ENCODE data around the gene PLIN4. TPM values are rescaled to one million over a fixed set of nuclear protein-coding genes. Genes with fewer than 3 reads are reported as not detected.

The PLIN4 gene
- total RNA-seq, 1 donor from 2014 or later = 0.27 TPM

- peaks cover 7% of the 10 kb centered on the region for H3K9me3 Mint-ChIP-seq (ENCODE audit: unreplicated experiment)
- no peak overlapping the region for H3K27ac Mint-ChIP-seq (ENCODE audit: unreplicated experiment)
- no peak overlapping the region for H3K4me3 Mint-ChIP-seq (ENCODE audit: unreplicated experiment)
- peaks cover 11% of the 10 kb centered on the region for H3K27me3 Mint-ChIP-seq (ENCODE audit: unreplicated experiment)
- TF ChIP-seq CTCF (IDR thresholded peaks at IDR 0.05; ENCODE audit: partially characterized antibody, unreplicated experiment) = no peak
- peaks cover 11% of the 10 kb centered on the region for H3K36me3 Mint-ChIP-seq (ENCODE audit: unreplicated experiment)
- no peak for DNase-seq
- no peaks in the 10 kb centered on the region for H3K4me1 Mint-ChIP-seq (ENCODE audit: low read depth, unreplicated experiment)
Observed at GRCh38 chr19:4536798-4537197, 18.5 kb upstream of the PLIN4 start.

GRCh38 chr19:4534836-4535658 is 16.8 kb upstream of the PLIN4 start, which contains the start of gene PLIN5:
TSS of gene PLIN5 (minus strand) at chr19:4535224. CDS start at chr19:4534074, 1,150 bp downstream.
- H3K4me1 Mint-ChIP-seq (ENCODE audit: low read depth, unreplicated experiment) = no peaks in the 10 kb centered on the region
- no peak within 1 kb of the TSS for H3K27ac Mint-ChIP-seq (ENCODE audit: unreplicated experiment)
- peak; percentile 87 for DNase-seq
- H3K4me3 Mint-ChIP-seq (ENCODE audit: unreplicated experiment) = peak within 1 kb of the TSS; percentile 64
- no peak for TF ChIP-seq CTCF (IDR thresholded peaks at IDR 0.05; ENCODE audit: partially characterized antibody, unreplicated experiment)
- peaks cover 5% of the 10 kb centered on the region for H3K9me3 Mint-ChIP-seq (ENCODE audit: unreplicated experiment)
- H3K36me3 Mint-ChIP-seq (ENCODE audit: unreplicated experiment) = peaks cover 10% of the 10 kb centered on the region
- H3K27me3 Mint-ChIP-seq (ENCODE audit: unreplicated experiment) = peaks cover 9% of the 10 kb centered on the region

GRCh38 chr19:4533835-4534424 is 15.6 kb upstream of the PLIN4 start:
- H3K36me3 Mint-ChIP-seq (ENCODE audit: unreplicated experiment) = peaks cover 1% of the 10 kb centered on the region
- no peak overlapping the region for H3K27ac Mint-ChIP-seq (ENCODE audit: unreplicated experiment)
- H3K4me1 Mint-ChIP-seq (ENCODE audit: low read depth, unreplicated experiment) = no peaks in the 10 kb centered on the region
- H3K27me3 Mint-ChIP-seq (ENCODE audit: unreplicated experiment) = peaks cover 3% of the 10 kb centered on the region
- TF ChIP-seq CTCF (IDR thresholded peaks at IDR 0.05; ENCODE audit: partially characterized antibody, unreplicated experiment) = no peak
- DNase-seq = no peak
- H3K4me3 Mint-ChIP-seq (ENCODE audit: unreplicated experiment) = no peak overlapping the region
- peaks cover 4% of the 10 kb centered on the region for H3K9me3 Mint-ChIP-seq (ENCODE audit: unreplicated experiment)

GRCh38 chr19:4533334-4533733 is 15.0 kb upstream of the PLIN4 start:
- Mint-ChIP-seq H3K9me3 (ENCODE audit: unreplicated experiment) (peaks cover 4% of the 10 kb centered on the region), H3K4me3 (ENCODE audit: unreplicated experiment) (no peak overlapping the region), H3K36me3 (ENCODE audit: unreplicated experiment) (no peaks in the 10 kb centered on the region), H3K4me1 (ENCODE audit: low read depth, unreplicated experiment) (no peaks in the 10 kb centered on the region), H3K27me3 (ENCODE audit: unreplicated experiment) (peaks cover 4% of the 10 kb centered on the region), H3K27ac (ENCODE audit: unreplicated experiment) (no peak overlapping the region)
- no peak for DNase-seq
- no peak for TF ChIP-seq CTCF (IDR thresholded peaks at IDR 0.05; ENCODE audit: partially characterized antibody, unreplicated experiment)

All from glutamatergic neuron (in vitro differentiated cells).